Aorta (tissue), 5 donors: Measurements from ENCODE around the gene KLHL29. TPM values are rescaled to one million over a fixed set of nuclear protein-coding genes. Genes with fewer than 3 reads are reported as not detected.
"Not testable (repeated sequence)": the region's sequence is repeated elsewhere in the genome, so short reads cannot be mapped to it uniquely, and the experiment has no call there.

Source experiments
- ATAC-seq: fragments of 200-7000 bp; cut with Tn5 transposase; one replicate; pipeline ENCODE4 v1.9.1; 2022; ENCODE audit warnings: moderate library complexity; ENCODE audit not compliant: low FRiP score
- DNase-seq, 2 donors: peaks; one replicate each; pipeline ENCODE4 v3.0.0-alpha.2; 2020
- H3K27ac ChIP-seq, 2 donors: one replicate each; pipeline ENCODE4 v1.5.1; 2013; ENCODE audit warnings: low read length in 2 of 2, mild to moderate bottlenecking in 2 of 2, moderate library complexity in 2 of 2, control low read depth in 1 of 2, inconsistent platforms in 1 of 2, low read depth in 1 of 2
- H3K27me3 ChIP-seq, 2 donors: one replicate each; pipeline ENCODE4 v1.6.1; 2013; ENCODE audit warnings: control low read depth in 1 of 2, low read length in 1 of 2, mild to moderate bottlenecking in 1 of 2, moderate library complexity in 1 of 2; ENCODE audit not compliant: insufficient read depth in 2 of 2, control insufficient read depth in 1 of 2
- H3K36me3 ChIP-seq, 2 donors: one replicate each; pipeline ENCODE4 v1.6.1; 2013; ENCODE audit warnings: control low read depth in 1 of 2, low read length in 1 of 2, mild to moderate bottlenecking in 1 of 2; ENCODE audit not compliant: insufficient read depth in 2 of 2, control insufficient read depth in 1 of 2
- H3K4me1 ChIP-seq, 2 donors: one replicate each; pipeline ENCODE4 v1.6.1; 2013; ENCODE audit warnings: low read length in 2 of 2, control low read depth in 1 of 2, mild to moderate bottlenecking in 1 of 2, moderate library complexity in 1 of 2; ENCODE audit not compliant: insufficient read depth in 2 of 2, control insufficient read depth in 1 of 2
- H3K4me3 ChIP-seq, 2 donors: one replicate each; pipeline ENCODE4 v1.5.1; 2013; ENCODE audit warnings: low read length in 2 of 2, control low read depth in 1 of 2, mild to moderate bottlenecking in 1 of 2
- H3K9me3 ChIP-seq: one replicate; pipeline ENCODE4 v1.6.1; 2013; ENCODE audit warnings: mild to moderate bottlenecking, low read length; ENCODE audit not compliant: control insufficient read depth
- WGBS, 2 donors: extraction: QIAGEN DNeasy Blood & Tissue Kit; methylation state at CpG; one replicate each; pipeline ENCODE4 v1.1.7; 2013; 5-methylcytosine and 5-hydroxymethylcytosine counted together
- intact Hi-C, 2 donors: fragments of 100-400 bp; cut with DNase I; formaldehyde crosslinking; loops; one replicate each; pipeline versions ENCODE4 v1.14.2 to v1.15.0; 2022
- long read RNA-seq, 2 donors: library from polyadenylated mRNA; unstranded; transcript quantifications; one replicate each; pipeline ENCODE4 v2.0.0, GENCODE V29; 2020 to 2021
- polyA plus RNA-seq, 2 donors: library from polyadenylated mRNA; stranded (reverse); fragments of 200-250 nt; gene quantifications; one replicate each; pipeline ENCODE4 v1.2.3, GENCODE V29; 2013
- total RNA-seq, 2 donors: library from RNA; stranded (reverse); fragmentation: NEBNext Ultra II Directional; extraction: Animal tissue kit (Norgen Biotek cat#: 25700); gene quantifications; one replicate each; pipeline ENCODE4 v1.2.1, GENCODE V29; 2021
- donor health status: healthy with polysubstance abuse.
- donor health status: Bipolar disorder and iron deficiency.
- donor health status: DM: no; HTN: no; CAD: no.
- donor health status: DM: no; HTN: no; CAD: no.
- donor health status: DM: yes; HTN: yes; CAD: no.

Gene KLHL29
- total RNA-seq (10 to 100 TPM; 11.4 to 13.4 TPM), polyA plus RNA-seq (1 to 10 TPM in 1 of 2 donors, under 1 TPM in 1; 0.75 to 4.9 TPM)
- long read RNA-seq, donor 1, partial matches to known transcripts, result 13 of 45 reads
- long read RNA-seq, donor 1, other reads (novel, unspliced or antisense), result 32 of 45 reads
- long read RNA-seq, donor 2, partial matches to known transcripts, result 8 of 24 reads
- long read RNA-seq, donor 2, other reads (novel, unspliced or antisense), result 16 of 24 reads

DNA sequence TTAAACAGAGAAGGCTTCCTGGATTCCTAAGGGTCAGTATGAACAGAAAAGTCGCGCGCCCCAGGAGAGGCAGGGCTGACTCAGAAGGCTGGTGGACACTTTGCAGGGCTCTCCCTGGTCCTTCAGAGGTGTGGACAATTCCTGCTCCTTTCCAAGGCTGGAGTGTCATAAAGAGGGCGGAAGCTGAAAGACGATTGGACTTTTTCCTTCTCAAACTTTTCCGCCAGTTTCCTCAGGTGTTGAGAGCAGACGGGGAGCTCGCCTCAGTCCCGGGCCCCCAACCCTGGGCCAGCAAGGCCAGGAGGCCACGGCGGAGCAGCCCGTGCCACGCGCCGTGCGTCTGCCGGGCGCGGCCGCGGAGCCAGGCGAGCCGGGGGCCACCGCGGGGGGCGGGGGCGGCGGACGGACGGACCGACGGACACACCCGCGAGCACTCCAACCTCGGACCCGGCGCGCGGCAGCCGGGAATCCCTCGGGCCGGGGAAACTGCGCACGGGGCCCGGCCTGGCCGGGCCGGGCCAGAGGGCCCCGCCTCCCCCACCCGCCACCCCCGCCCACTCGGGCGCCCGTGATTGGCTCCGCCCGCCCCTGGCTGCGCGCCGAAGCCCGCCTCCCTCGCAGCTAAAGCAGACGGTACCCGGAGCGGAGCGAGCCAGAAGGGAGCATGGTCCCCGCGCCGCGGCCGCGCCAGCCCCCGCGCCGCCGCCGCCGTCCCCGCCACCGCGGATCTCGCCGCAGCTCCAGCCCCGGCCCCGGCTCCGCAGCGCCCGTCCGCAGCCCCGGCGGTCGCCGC, at the start of gene KLHL29:
TSS of gene KLHL29 (plus strand) at position 629 of the 793 bp plus-strand sequence. CDS start 177,018 bp downstream, outside the sequence.
- no peaks in the 10 kb centered on the region for H3K9me3 ChIP-seq
- no peaks in the 10 kb centered on the region for H3K36me3 ChIP-seq
- H3K4me3 ChIP-seq, result peak within 1 kb of the TSS; percentile 45 to 92
- WGBS, 2 donors, result 6 to 11% methylated on average over 40 to 91 of the region's 91 CpGs
- no peaks in the 10 kb centered on the region for H3K4me1 ChIP-seq
- peak within 1 kb of the TSS in 1 of 2 donors; percentile 23 for H3K27ac ChIP-seq
- intact Hi-C loops, result loop anchor here in 1 of 2 donors (10.0 kb wide), 1 partner anchor 110 kb away; no protein-coding TSS in a partner anchor
- DNase-seq, result peak; percentile 90 to 96
- peak; percentile 77 for ATAC-seq
- no peaks in the 10 kb centered on the region for H3K27me3 ChIP-seq

DNA sequence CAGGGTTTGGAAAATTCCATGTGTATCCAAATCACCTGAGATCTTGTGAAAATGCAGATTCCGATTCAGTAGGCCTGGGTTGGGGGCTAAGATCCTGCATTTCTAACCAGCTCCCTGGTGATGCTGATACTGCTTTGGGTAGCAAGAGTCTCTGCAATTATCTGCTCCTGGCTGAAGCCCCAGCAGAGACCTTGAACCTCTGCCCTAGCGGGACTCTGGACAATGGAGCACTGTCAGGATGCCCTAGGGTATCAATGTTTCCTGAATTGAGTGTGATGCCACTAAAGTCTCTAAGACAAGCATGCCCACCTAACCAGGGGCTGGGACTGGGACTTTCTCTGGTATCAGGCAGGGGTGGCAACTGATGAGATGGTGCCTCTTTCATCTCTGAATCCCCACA, 49.4 kb upstream of the KLHL29 start:
- Histone ChIP-seq H3K4me3 (no peak overlapping the region), H3K27me3 (no peaks in the 10 kb centered on the region), H3K27ac (no peak overlapping the region), H3K9me3 (peaks cover 5% of the 10 kb centered on the region), H3K36me3 (no peaks in the 10 kb centered on the region), H3K4me1 (no peaks in the 10 kb centered on the region)
- WGBS, 2 donors, result 89 to 100% methylated on average over 2 of the region's 2 CpGs
- ATAC-seq, result no peak
- DNase-seq, result no peak
- intact Hi-C loops, result no loop called here

DNA sequence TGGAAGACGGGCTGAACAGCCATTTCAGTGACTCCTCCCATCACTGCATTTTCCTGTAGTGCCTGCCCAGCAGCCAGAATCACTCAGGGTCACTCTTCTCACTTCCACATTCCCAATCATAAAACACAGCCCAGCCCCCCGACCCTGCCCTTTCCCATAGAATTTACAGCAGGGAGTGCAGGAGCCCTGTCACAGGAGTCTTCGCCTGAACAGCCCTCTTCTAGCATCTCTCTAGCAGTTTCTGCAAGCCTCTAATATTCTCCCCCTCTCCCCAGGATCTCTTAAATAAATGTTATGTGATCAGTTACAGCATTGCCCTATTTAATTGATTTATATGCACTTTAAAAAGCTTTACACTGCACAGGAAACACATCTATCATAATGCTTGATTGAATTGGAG, 42.9 kb upstream of the KLHL29 start:
- no peak for ATAC-seq
- intact Hi-C loops, result no loop called here
- WGBS, 2 donors, result 53% methylated on average over 3 of the region's 3 CpGs

DNA sequence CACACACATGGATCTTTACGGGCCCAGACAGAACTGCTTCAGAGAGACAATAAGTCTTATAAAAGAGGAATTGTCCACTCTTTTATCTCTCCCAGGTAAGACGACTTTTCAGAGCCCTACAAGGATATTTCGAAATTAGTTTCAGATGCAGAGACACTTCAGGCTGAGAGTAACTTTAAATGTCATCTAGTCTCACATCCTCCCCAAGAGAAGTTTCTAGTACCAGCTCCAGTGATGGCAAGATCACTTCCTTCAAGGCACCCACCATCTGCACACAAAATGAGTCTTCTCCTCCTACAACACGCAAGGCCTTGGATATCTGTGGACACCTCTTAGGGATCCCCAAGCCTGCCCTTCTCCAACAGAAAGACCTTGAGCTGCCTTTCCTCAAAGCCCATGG, 39.0 kb upstream of the KLHL29 start:
- DNase-seq (no peak), ATAC-seq (no peak)
- H3K36me3 ChIP-seq, result no peaks in the 10 kb centered on the region
- no peak overlapping the region for H3K4me3 ChIP-seq
- WGBS, 2 donors, result 89 to 90% methylated on average over 4 of the region's 4 CpGs
- intact Hi-C loops, result no loop called here
- no peaks in the 10 kb centered on the region for H3K9me3 ChIP-seq
- H3K4me1 ChIP-seq, result no peaks in the 10 kb centered on the region
- no peak overlapping the region for H3K27ac ChIP-seq
- H3K27me3 ChIP-seq, result no peaks in the 10 kb centered on the region

More for the DNA sequence above, 42.9 kb upstream of the KLHL29 start:
- H3K36me3 ChIP-seq, result no peaks in the 10 kb centered on the region
- no peaks in the 10 kb centered on the region for H3K27me3 ChIP-seq
- no peaks in the 10 kb centered on the region for H3K4me1 ChIP-seq
- no peak overlapping the region for H3K4me3 ChIP-seq
- peaks cover 6% of the 10 kb centered on the region for H3K9me3 ChIP-seq
- H3K27ac ChIP-seq, result no peak overlapping the region
- no peak for DNase-seq

DNA sequence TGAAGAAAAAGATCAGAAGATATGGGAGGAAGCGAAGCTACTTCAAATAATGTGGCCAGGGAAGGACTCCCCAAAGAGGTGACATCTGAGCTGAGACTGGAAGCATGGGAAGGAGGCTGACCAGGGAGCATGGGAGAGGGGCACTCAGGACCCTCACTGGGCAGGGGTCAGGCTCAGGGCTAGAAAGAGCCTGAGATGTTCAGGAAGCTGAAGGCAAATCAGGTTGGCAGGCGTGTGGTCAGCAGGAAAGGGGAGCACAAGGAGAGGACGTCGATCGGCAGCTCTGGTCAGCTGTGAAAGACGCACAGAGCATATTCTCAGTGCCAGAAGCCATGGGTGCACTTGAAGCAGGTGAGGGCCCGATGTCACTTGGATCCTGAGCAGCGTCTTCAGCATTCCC, 38.2 kb upstream of the KLHL29 start:
- H3K4me3 ChIP-seq, result no peak overlapping the region
- H3K27me3 ChIP-seq, result no peaks in the 10 kb centered on the region
- no peaks in the 10 kb centered on the region for H3K9me3 ChIP-seq
- ATAC-seq (no peak), DNase-seq (no peak)
- intact Hi-C loops, result no loop called here
- H3K4me1 ChIP-seq, result no peaks in the 10 kb centered on the region
- no peaks in the 10 kb centered on the region for H3K36me3 ChIP-seq
- H3K27ac ChIP-seq, result no peak overlapping the region
- WGBS, 2 donors, result 83 to 87% methylated on average over 8 of the region's 8 CpGs

DNA sequence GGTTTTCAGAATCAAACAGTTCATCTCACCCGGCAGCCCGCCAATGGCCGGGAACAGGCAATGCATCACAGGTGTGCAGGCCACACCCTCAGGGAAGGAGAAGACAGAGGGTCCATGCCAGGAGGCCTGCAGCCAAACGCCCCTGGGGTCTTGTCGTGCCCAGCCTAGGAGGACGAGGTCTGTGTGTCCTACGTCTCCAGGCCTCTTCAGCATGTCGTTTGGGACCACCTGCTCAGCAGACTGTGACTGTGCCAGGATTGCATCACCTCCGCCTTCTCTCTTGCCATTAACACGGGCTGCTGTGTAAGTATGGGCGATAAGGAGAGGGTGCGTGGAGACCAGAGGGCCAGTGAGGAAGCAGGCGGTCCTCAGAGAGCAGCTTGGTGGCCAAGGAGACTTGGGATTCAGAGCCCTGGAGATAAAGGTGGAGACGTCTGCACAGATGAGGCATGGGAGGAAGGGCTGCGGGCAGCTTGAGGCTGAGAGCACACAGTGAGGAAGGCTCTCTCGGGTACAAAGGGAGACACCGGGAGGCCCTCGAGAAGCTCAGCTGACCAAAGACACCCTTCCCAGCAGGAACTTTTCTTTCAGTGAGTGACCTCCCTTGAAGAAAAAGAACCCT, 37.4 kb upstream of the KLHL29 start:
- no peak overlapping the region for H3K4me3 ChIP-seq
- no peaks in the 10 kb centered on the region for H3K36me3 ChIP-seq
- 84 to 87% methylated on average over 18 of the region's 18 CpGs for WGBS, 2 donors
- intact Hi-C loops, result no loop called here
- no peaks in the 10 kb centered on the region for H3K27me3 ChIP-seq
- ATAC-seq (no peak), DNase-seq (no peak)
- H3K9me3 ChIP-seq, result no peaks in the 10 kb centered on the region
- no peaks in the 10 kb centered on the region for H3K4me1 ChIP-seq
- H3K27ac ChIP-seq, result no peak overlapping the region

DNA sequence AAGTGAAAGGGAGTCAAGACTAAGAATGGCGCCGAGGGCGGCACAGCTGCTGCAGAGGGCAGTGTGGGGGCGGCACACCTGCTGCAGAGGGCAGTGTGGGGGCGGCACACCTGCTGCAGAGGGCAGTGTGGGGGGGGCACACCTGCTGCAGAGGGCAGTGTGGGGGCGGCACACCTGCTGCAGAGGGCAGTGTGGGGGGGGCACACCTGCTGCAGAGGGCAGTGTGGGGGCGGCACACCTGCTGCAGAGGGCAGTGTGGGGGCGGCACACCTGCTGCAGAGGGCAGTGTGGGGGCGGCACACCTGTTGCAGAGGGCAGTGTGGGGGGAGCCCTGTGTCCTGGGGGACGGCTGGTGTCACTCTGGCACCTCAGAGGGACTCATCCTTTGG, 36.9 kb upstream of the KLHL29 start:
- intact Hi-C loops, H3K4me3 ChIP-seq, ATAC-seq: not testable (repeated sequence)

DNA sequence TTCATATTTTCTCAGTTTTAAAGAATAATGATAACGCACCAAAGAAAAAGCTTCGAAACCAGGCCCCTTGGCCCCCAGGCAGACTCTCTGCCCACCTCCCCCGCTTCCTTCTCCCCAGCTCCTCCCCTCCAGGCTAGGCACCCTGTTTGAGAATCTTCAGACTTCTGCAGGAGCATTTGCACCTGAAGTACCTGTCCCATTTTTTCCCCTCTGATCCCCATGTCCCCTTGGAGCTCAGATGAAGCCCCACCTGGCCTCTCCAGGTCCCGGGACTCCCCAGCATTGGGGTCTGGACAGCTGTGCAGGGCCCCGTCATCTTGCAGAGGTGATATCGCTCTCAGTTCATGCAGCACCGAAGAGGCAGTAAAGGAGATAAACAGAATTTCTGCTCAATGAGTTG, 35.5 kb upstream of the KLHL29 start:
- intact Hi-C loops, result no loop called here
- no peaks in the 10 kb centered on the region for H3K4me1 ChIP-seq
- no peak for ATAC-seq
- 94 to 96% methylated on average over 7 of the region's 7 CpGs for WGBS, 2 donors
- no peaks in the 10 kb centered on the region for H3K27me3 ChIP-seq
- no peak for DNase-seq
- no peak overlapping the region for H3K4me3 ChIP-seq
- no peaks in the 10 kb centered on the region for H3K9me3 ChIP-seq
- no peaks in the 10 kb centered on the region for H3K36me3 ChIP-seq
- no peak overlapping the region for H3K27ac ChIP-seq

More for the DNA sequence above, 36.9 kb upstream of the KLHL29 start:
- not testable (repeated sequence) for H3K36me3 ChIP-seq, H3K27ac ChIP-seq, DNase-seq, H3K4me1 ChIP-seq, H3K9me3 ChIP-seq, H3K27me3 ChIP-seq
- 89 to 93% methylated on average over 7 to 9 of the region's 10 CpGs for WGBS, 2 donors
